ENCODE data around the gene KIT.

Gene KIT

GRCh38 chr4:54708339-54709279 lies 50.9 kb downstream of the KIT start:
- no peak for DNase-seq

DNA sequence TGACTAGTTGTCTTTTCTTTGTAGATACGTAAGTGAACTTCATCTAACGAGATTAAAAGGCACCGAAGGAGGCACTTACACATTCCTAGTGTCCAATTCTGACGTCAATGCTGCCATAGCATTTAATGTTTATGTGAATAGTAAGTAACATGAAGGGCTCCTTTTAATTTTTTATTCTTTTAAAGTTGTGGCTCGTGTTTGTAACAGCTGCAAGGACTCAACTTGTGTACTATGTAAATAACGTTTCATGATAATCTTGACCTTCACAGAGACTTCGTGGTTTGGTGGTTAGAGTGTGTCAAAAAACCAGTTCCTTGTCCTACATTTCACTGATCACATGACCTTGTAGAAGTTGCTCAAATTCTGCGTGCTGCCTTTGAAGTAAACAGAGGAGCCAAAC lies 51.6 kb downstream of the KIT start:
- DNase-seq = no peak

- DNase-seq = no peak
Measured at GRCh38 chr4:54712206-54712605, 54.4 kb downstream of the KIT start.

GRCh38 chr4:54714631-54715030 lies 56.9 kb downstream of the KIT start:
- DNase-seq = no peak

- DNase-seq = no peak
Measured at GRCh38 chr4:54716478-54717065, 58.8 kb downstream of the KIT start.

- no peak for DNase-seq
Measured at GRCh38 chr4:54717694-54718093, 59.9 kb downstream of the KIT start.

DNA sequence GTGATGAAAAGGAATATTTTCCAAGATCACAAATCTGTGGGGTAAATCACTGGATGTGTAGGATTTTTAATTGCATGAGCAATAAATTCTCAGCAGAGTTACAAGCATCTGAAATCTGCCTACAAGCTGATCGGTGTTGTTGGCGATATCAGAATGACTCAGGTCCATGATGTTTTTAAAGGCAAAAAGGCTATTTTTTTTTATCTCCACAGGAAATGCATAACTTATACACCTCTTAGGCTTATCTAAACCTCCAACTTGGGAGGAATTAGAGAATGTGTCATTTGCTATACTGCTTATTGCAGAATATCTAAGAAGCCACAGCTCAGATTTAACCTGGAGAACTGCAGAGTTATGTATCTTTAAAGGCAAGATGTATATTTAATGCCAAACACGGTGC lies 61.6 kb downstream of the KIT start:
- DNase-seq = no peak

GRCh38 chr4:54723220-54723619 lies 65.5 kb downstream of the KIT start:
- no peak for DNase-seq

DNA sequence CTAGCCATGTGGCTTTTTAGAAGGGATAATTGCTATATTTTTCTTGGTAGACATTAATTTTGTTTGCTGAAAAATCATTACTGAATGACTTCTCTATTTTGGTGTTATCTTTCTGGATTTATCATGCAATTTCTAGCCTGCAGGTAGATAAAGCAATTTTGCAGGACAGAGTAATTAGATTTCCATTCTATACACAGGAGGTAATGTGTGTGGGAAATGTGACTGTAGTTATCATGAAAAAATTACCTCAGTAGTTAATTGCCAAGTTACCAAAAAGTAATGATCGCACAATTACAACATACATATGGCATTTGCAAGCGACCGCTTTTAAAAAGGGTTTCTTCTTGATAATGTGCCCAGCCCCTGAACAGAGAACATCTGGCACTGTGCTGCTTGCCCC lies 66.1 kb downstream of the KIT start:
- no peak for DNase-seq

DNA sequence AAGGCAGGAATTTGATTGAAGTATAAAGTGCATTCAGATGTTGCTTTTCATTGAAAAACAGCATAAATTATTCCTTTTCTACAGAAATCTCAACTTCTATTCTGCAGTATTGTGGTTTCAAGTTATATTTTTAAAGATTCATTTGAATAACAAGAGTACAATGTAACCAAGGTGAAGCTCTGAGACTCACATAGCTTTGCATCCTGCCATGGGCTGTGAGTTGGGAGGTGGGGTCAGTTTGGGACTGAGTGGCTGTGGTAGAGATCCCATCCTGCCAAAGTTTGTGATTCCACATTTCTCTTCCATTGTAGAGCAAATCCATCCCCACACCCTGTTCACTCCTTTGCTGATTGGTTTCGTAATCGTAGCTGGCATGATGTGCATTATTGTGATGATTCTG lies 69.2 kb downstream of the KIT start:
- DNase-seq = no peak

DNA sequence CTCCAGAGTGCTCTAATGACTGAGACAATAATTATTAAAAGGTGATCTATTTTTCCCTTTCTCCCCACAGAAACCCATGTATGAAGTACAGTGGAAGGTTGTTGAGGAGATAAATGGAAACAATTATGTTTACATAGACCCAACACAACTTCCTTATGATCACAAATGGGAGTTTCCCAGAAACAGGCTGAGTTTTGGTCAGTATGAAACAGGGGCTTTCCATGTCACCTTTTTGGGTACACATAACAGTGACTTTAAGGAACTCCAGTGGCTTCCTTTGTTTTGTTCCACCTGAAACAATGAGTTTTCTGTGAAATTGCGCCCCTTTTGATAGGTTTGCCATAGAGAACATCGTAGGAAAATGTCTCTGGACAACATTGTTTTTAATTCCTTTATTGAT lies 69.6 kb downstream of the KIT start:
- DNase-seq = no peak

GRCh38 chr4:54728368-54728767 lies 70.6 kb downstream of the KIT start:
- no peak for DNase-seq

DNA sequence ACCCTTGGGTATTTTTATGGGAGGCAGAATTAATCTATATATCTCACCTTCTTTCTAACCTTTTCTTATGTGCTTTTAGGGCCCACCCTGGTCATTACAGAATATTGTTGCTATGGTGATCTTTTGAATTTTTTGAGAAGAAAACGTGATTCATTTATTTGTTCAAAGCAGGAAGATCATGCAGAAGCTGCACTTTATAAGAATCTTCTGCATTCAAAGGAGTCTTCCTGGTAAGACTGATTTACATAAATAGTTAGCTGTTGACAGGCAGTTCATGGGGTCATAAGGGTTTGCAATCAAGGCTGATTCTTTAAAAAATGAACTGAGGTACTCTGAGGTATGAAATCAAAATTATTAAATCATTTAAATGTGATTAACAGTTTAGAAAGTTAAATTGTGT lies 71.5 kb downstream of the KIT start:
- DNase-seq = no peak

- DNase-seq = no peak
Measured at GRCh38 chr4:54730581-54730980, 72.8 kb downstream of the KIT start.

DNA sequence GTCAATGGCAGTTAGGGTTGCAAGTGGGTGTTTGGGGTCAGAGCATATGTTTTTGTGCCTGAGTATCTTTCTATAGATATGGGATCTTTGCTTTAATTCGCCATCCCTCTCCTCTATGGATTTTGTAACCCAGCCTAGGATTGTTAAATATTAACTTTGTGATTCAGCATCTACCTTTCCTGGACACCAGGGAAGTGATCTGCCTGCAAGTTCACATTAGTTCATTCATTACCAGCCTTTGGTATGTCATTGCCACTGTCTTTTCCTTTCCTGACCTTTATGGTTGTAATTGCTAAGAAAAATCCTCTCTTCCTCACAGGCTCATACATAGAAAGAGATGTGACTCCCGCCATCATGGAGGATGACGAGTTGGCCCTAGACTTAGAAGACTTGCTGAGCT lies 73.8 kb downstream of the KIT start:
- no peak for DNase-seq

DNA sequence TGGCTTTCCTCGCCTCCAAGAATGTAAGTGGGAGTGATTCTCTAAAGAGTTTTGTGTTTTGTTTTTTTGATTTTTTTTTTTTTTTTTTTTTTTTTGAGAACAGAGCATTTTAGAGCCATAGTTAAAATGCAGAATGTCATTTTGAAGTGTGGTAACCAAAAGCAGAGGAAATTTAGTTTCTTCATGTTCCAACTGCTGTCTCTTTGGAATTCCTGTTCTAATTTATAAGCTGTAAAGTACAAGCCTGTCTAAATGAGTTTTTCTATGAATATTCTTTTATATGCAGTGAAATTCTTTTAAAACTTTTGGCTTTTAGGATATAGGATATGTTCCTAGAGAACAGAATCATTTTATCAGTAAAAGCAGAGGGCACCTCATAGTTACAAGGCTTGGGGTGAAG lies 74.2 kb downstream of the KIT start:
- DNase-seq = no peak

- DNase-seq = no peak
Measured at GRCh38 chr4:54737421-54737820, 79.7 kb downstream of the KIT start.

- no peak for DNase-seq
Measured at GRCh38 chr4:54741202-54741601, 83.4 kb downstream of the KIT start.

- DNase-seq = no peak
Measured at GRCh38 chr4:54742636-54743399, 85.1 kb downstream of the KIT start.

DNA sequence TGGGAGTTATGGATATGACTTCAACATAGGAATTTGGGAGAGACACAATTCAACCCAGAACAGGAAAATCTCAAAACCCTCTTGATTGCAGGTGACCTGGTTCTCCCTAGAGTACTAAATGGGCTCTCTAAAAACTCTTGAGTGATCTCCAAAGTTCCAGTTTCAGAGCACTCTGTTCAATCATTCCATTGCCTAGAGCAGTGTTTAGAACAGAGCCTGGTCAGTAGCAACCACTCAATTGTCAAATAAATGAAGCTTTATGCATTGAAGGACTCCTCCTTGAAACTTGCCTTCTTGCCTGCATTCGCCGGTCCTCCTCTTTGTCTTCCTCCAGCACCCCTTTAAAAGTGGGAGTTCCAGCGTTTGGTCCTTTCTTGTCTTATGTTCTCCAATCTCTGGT lies 85.8 kb downstream of the KIT start:
- DNase-seq = no peak

GRCh38 chr4:54744487-54744886 lies 86.7 kb downstream of the KIT start:
- no peak for DNase-seq

DNA sequence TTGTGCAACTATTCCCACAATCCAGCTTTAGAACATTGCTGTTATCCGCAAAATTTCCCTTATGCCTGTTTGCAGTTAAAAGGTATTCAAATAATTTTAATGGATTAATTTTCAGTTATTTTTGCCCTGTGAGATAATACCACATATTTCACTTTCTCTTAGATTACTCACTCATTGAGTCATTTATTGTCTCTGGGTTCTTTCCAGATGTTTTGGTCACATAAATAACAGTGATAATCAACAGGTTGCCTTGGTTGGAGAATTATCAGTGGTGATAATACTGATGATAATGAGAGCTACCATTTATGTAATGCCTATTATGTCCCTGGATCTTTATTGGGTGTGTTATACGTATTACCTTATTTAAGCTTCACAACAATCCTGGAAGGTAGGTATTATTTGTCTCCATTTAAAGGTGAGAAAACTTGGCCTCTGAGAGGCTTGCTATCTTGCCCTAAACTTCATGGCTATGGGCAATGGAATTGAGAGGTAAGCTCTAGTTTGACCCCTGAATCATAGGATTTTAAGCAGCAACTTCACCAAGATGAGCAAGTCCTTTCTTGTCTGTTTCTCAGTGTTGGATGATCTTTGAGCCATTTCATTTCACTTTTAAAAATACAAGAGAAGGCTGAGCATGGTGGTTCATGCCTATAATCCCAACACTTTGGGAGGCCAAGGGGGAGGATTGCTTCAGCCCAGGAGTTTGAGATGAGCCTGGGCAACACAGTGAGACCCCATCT lies 87.4 kb downstream of the KIT start:
- DNase-seq = no peak

DNA sequence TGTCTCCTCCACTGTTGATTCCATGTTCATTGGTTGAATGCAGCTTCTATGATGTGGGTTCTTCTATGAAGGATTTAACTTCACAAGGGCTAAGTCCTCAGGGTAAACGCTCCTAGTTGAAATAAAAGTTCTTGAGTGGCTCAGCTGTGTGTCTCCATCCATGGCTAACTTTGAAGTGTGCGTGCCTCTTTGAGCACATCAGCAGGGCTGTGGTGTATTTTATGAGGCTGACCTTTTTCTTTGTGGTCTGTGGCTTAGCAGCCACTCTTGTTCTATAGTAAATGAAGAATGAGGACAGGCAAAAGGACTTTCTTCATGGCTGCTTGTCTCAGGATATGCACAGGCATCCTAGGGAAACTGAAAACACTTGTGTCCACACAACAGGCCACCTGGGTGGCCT lies 88.5 kb downstream of the KIT start:
- DNase-seq = peak; percentile 51 to 52
